GM21723 (cell line): ENCODE data around the gene GPR143.
A peak's percentile ranks its signal among the peaks of the same experiment; 100 is the strongest.

Experiments
- ATAC-seq: cut with Tn5 transposase; IDR thresholded peaks from one replicate; pipeline ENCODE4 v1.9.1; 2021; ENCODE audit warnings: mild to moderate bottlenecking, moderate library complexity; ENCODE audit not compliant: unreplicated experiment

GPR143 gene

GRCh38 chrX:9708923-9709553 is 56.6 kb downstream of the GPR143 start:
- ATAC-seq = peak; percentile 81

- no peak for ATAC-seq
Measured at GRCh38 chrX:9708086-9708485, 57.6 kb downstream of the GPR143 start.

- no peak for ATAC-seq
Measured at GRCh38 chrX:9707306-9708033, 58.2 kb downstream of the GPR143 start.

- no peak for ATAC-seq
Measured at GRCh38 chrX:9706421-9706820, 59.2 kb downstream of the GPR143 start.

- ATAC-seq = no peak
Measured at GRCh38 chrX:9704876-9705465, 60.7 kb downstream of the GPR143 start.

- ATAC-seq = no peak
Measured at GRCh38 chrX:9703406-9703805, 62.2 kb downstream of the GPR143 start.

- ATAC-seq = no peak
Measured at GRCh38 chrX:9701790-9702189, 63.9 kb downstream of the GPR143 start.

- ATAC-seq = no peak
Measured at GRCh38 chrX:9700555-9700954, 65.1 kb downstream of the GPR143 start.

- no peak for ATAC-seq
Measured at GRCh38 chrX:9698576-9698975, 67.1 kb downstream of the GPR143 start.

- ATAC-seq = no peak
Measured at GRCh38 chrX:9693307-9694001, 72.2 kb downstream of the GPR143 start.

- ATAC-seq = no peak
Measured at GRCh38 chrX:9690046-9690445, 75.6 kb downstream of the GPR143 start.

- no peak for ATAC-seq
Measured at GRCh38 chrX:9688833-9689232, 76.8 kb downstream of the GPR143 start.

GRCh38 chrX:9687899-9688298 is 77.7 kb downstream of the GPR143 start:
- ATAC-seq = no peak

GRCh38 chrX:9683350-9683749 is 82.3 kb downstream of the GPR143 start:
- ATAC-seq = no peak

- no peak for ATAC-seq
Measured at GRCh38 chrX:9682861-9683260, 82.8 kb downstream of the GPR143 start.

GRCh38 chrX:9682456-9682855 is 83.2 kb downstream of the GPR143 start:
- no peak for ATAC-seq

GRCh38 chrX:9681422-9681821 is 84.2 kb downstream of the GPR143 start:
- ATAC-seq = no peak

GRCh38 chrX:9681011-9681410 is 84.6 kb downstream of the GPR143 start:
- no peak for ATAC-seq

- no peak for ATAC-seq
Measured at GRCh38 chrX:9678215-9678965, 87.3 kb downstream of the GPR143 start.

GRCh38 chrX:9677098-9677739 is 88.4 kb downstream of the GPR143 start:
- ATAC-seq = peak; percentile 99

- ATAC-seq = no peak
Measured at GRCh38 chrX:9676738-9677097, 88.9 kb downstream of the GPR143 start.
